Lower leg skin (tissue), 4 donors: ENCODE data around the gene CDC37. TPM values are rescaled to one million over a fixed set of nuclear protein-coding genes. Genes with fewer than 3 reads are reported as not detected.
"Not testable (repeated sequence)": the region's sequence is repeated elsewhere in the genome, so short reads cannot be mapped to it uniquely, and the experiment has no call there.

Source experiments
- DNase-seq, 2 donors: peaks; one replicate each; pipeline ENCODE4 v3.0.0-alpha.2; 2019; ENCODE audit warnings: low spot score in 2 of 2
- H3K4me3 ChIP-seq: fragments of 200-600 bp; sonication (generic); 2 replicates; pipeline ENCODE4 v1.5.1; 2017; ENCODE audit warnings: mild to moderate bottlenecking, low read depth; ENCODE audit not compliant: poor library complexity, severe bottlenecking
- POLR2A ChIP-seq, 2 donors: fragments of 450-650 bp; IDR thresholded peaks; one replicate each; pipeline ENCODE4 v1.6.1; 2016 to 2017; ENCODE audit warnings: antibody characterized with exemption in 2 of 2, mild to moderate bottlenecking in 1 of 2, moderate library complexity in 1 of 2
- WGBS, 2 donors: methylation state at CpG; one replicate each; pipeline ENCODE4 v1.1.5; 2018; 5-methylcytosine and 5-hydroxymethylcytosine counted together
- intact Hi-C: fragments of 100-400 bp; cut with DNase I; formaldehyde crosslinking; loops from one replicate; pipeline ENCODE4 v1.15.0; 2023; ENCODE audit warnings: low total_unique reads
- total RNA-seq, 4 donors: library from RNA; depleted of rRNA; stranded (reverse); fragments of >200 nt; gene quantifications; one replicate each; pipeline ENCODE4 v1.1.0, GENCODE V29; 2016
- TF ChIP-seq, protein P1 (sequence below), 3 donors: fragments of 450-650 bp; IDR thresholded peaks; one replicate each; pipeline ENCODE4 v1.5.1; 2016; ENCODE audit warnings: antibody characterized with exemption in 3 of 3, mild to moderate bottlenecking in 3 of 3, moderate library complexity in 2 of 3

Gene CDC37
- total RNA-seq, 4 donors from 2014 or later: 92.8 to 142 (median 120) TPM

DNA sequence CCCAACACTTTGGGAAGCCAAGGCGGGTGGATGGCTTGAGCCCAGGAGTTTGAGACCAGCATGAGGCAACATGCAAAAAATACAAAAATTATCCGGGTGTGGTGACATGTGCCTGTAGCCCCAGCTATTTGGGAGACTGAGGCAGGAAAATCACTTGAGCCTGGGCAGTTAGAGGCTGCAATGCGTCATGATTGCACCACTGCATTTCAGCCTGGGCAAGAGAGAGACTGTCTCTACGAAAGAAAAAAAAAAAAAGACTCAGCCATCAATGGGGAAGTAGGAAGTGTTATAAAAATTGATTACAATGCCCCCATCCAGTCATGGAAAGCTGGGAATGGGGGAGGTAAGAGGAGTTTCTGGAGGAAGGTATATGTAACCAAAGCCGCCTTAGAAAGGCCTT, 28.4 kb downstream of the CDC37 start:
- no peak for DNase-seq
- TF ChIP-seq POLR2A (IDR thresholded peaks at IDR 0.05): no peak
- TF ChIP-seq, protein P1, sequence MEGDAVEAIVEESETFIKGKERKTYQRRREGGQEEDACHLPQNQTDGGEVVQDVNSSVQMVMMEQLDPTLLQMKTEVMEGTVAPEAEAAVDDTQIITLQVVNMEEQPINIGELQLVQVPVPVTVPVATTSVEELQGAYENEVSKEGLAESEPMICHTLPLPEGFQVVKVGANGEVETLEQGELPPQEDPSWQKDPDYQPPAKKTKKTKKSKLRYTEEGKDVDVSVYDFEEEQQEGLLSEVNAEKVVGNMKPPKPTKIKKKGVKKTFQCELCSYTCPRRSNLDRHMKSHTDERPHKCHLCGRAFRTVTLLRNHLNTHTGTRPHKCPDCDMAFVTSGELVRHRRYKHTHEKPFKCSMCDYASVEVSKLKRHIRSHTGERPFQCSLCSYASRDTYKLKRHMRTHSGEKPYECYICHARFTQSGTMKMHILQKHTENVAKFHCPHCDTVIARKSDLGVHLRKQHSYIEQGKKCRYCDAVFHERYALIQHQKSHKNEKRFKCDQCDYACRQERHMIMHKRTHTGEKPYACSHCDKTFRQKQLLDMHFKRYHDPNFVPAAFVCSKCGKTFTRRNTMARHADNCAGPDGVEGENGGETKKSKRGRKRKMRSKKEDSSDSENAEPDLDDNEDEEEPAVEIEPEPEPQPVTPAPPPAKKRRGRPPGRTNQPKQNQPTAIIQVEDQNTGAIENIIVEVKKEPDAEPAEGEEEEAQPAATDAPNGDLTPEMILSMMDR (IDR thresholded peaks at IDR 0.05): no peak
- intact Hi-C loops: no loop called here
- H3K4me3 ChIP-seq: no peak overlapping the region
- 76 to 88% methylated on average over 5 of the region's 5 CpGs for WGBS, 2 donors

DNA sequence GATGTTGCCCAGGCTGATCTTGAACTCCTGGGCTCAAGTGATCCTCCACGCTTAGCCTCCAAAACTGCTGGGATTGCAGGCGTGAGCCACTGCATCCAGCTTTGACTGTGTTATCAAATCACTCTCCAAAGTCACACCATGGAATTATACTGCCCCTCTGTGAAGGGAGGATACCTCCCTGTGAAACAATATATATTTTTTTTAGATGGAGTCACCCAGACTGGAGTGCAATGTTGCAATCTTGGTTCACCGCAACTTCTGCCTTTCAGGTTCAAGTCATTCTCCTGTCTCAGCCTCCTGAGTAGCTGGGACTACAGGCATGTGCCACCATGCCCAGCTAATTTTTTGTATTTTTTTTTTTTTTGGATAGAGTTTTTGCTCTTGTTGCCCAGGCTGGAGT, 30.7 kb downstream of the CDC37 start:
- intact Hi-C loops: no loop called here
- TF ChIP-seq, protein P1 (IDR thresholded peaks at IDR 0.05): no peak
- no peak for TF ChIP-seq POLR2A (IDR thresholded peaks at IDR 0.05)
- H3K4me3 ChIP-seq: no peak overlapping the region
- WGBS, 2 donors: 89 to 100% methylated on average over 3 of the region's 3 CpGs
- no peak for DNase-seq

DNA sequence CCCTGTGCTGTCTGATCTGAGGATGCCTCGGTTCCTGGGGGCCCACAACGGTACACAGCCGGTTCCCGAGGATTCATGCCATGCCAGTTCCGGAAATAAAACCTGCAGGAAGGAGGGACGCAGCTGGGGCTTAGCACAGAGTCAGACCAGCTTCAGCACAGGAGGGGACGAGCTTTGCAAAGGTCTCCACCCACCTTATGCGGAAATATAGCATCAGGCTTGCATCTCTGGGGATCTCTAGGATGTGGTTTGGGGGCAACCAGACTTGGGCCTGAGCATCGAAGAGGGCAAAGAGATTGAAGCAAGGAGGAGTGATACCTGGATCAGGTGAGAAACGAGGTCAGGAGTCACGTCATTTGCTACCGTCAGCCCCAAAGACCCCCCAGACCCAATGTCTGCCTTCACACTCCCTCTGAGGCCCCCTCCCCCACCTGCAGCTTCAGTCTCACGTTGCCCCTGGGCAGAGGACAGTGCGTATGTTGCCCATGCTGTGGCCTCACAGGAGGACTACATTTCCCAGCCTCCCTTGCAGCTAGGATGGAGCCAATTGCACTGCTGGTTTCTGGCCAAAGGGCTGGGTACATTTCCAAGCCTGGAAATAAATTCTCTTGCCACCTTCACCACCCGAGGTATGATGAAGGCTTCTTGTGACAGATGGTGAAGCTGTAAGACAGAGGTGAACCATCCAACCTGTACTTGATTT, 35.1 kb downstream of the CDC37 start:
- H3K4me3 ChIP-seq: no peak overlapping the region
- WGBS, 2 donors: 90 to 91% methylated on average over 15 of the region's 15 CpGs
- TF ChIP-seq POLR2A (IDR thresholded peaks at IDR 0.05): no peak
- TF ChIP-seq, protein P1 (IDR thresholded peaks at IDR 0.05): no peak
- intact Hi-C loops: no loop called here
- DNase-seq: no peak

DNA sequence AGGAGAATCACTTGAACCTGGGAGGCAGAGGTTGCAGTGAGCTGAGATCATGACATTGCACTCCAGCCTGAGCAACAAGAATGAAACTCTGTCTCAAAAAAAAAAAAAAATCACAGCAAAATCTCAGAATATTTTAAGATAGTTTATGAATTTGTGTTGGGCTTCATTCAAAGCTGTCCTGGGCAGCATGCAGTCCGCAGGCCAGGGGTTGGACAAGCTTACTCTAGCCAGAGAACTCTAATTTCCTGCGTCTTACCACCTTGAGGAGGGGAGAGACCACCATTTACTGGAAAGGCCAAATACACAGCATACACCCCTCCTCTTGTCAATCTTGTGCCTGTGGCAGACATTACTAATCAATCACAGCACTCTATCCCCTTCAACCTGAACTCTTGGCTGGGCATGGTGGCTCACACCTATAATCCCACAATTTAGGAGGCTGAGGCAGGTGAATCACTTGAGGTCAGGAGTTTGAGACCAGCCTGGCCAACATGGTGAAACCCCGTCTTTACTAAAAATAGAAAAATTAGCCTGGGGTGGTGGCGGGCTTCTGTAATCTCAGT, 36.3 kb downstream of the CDC37 start:
- intact Hi-C loops, H3K4me3 ChIP-seq, DNase-seq: not testable (repeated sequence)
- 97 to 98% methylated on average over 4 of the region's 4 CpGs for WGBS, 2 donors

DNA sequence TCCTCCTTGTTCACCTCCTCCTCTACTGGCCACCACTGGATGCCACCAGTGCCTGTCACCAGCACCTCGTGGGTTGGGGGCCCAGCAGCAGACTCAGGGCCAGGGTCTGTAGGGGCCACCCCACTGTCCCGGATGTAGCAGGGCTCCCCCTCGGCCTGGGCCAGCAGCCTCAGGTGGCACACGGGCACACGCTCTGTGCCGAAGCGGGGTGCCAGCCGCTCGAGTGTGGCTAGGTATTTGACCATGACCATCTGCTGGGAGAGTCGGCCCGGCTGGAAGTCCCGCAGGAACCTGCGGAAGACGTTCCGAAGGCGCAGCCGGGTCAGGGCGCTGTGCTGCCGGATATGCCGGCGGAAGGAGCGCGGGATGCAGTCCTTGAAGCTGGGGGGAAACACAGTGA, 37.8 kb downstream of the CDC37 start:
- 92 to 94% methylated on average over 23 of the region's 23 CpGs for WGBS, 2 donors
- no peak for DNase-seq

DNA sequence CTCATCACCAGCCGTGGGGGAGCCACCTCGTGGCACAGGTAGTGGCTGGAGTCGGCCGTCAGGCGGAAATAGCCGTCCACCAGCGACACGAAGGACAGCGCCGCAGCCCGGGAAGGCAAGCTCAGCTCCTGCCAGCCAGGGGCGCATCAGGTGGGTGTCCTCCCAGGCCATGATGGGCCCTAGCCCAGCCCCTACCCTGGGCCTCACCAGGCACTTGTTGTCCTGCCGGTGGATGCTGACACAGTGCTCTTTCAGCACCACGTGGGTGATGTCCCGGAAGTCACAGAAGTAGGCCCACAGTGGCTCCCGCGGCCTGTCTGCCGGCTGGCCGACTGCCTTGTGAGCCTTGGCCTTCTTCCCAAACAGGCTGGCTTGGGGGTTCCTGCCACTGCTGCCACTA, 38.7 kb downstream of the CDC37 start:
- intact Hi-C loops: no loop called here
- no peak for TF ChIP-seq POLR2A (IDR thresholded peaks at IDR 0.05)
- TF ChIP-seq, protein P1 (IDR thresholded peaks at IDR 0.05): no peak
- no peak overlapping the region for H3K4me3 ChIP-seq
- WGBS, 2 donors: 81 to 91% methylated on average over 16 to 18 of the region's 19 CpGs
- no peak for DNase-seq

More for the DNA sequence above, 37.8 kb downstream of the CDC37 start:
- intact Hi-C loops: no loop called here
- H3K4me3 ChIP-seq: no peak overlapping the region
- TF ChIP-seq, protein P1 (IDR thresholded peaks at IDR 0.05): no peak
- no peak for TF ChIP-seq POLR2A (IDR thresholded peaks at IDR 0.05)
